Measurements from ENCODE around the gene COL5A1.
A peak's percentile ranks its signal among the peaks of the same experiment; 100 is the strongest.

Gene COL5A1

DNA sequence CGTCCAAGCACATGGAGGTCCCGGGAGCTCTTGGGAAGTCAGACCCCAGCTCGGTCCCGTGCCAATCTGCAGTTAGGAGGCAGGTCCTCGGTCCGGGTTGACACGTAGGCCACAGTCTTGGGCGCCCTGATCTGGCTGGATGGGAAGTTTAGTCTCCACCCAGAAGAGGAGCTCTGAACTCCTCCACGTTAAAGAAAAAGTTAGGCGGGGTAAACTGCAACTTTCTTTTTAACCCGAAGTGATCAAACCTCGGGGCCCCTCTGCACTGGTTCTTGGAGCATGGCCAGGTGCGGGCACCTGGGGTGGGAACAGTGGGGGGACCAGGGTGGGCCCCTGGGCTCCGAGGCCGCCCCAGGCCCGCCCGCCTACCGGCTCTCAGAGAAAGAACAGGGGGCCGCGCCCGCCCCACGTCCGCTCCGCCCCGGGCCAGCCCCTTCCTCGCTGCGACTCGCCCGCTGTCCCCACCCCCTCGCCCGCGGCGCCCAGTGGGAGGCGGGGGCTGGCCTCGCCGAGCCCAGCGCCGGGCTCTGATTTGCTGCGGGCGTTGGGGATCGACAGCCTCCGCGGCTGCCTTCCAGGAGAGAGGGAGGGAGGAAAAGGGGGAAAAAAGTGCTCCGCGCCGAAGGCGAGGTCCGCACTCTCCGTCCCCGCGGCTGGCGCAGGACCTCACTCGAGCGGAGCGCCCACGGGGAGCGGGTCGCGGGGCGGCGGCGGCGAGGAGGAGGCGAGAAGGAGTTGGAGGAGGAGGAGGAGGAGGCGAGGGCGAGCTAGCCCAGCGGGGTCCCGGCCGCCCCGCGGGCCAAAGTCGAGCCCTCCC is at the start of gene COL5A1:
TSS of gene COL5A1 (plus strand) at position 631 of the 817 bp plus-strand sequence. CDS start 385 bp downstream, outside the sequence.
- DNase-seq (ENCODE audit: low read depth in 2 of 2) = peak in 1 of 2 donors; percentile 1

DNA sequence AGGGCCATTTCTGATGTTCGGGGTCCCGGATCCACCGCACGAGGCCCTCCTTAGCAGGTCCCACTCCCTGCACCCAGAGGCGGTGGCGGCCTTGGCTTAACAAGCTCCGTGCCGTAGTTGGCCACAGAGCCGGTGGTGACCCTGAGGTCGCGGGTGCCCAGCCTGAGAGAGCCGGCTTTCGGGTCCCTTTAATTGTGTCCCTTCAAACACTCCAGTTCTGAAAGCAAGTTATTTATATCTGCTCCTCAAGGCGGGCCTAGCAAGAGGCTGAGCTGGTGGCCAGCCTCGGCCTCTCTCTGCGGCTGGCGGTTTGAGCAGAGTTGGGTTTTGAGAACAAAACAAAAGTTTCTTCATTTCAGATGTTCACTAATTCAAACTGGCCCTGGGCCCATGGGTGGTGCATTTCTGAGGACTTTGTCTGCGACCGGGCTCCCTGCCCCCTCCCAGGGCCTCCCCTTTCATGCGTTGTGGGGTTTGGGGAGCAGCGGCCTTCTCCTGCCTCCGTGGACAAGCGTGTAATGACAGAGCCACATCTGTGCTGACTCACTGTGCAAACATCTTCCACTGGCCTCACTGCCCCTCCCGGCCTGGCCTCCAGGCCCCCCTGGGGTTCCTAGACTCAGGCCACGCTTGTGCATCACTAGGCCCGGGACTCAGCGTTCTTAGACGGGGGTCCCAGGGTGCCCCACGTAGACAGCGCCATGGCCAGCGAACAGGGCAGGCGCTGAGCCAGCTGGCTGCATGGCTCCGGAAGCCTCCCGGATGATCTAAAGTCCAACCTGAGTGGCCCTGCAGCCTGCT is 49.4 kb upstream of the COL5A1 start:
- no peak for DNase-seq (ENCODE audit: low read depth in 2 of 2)

DNA sequence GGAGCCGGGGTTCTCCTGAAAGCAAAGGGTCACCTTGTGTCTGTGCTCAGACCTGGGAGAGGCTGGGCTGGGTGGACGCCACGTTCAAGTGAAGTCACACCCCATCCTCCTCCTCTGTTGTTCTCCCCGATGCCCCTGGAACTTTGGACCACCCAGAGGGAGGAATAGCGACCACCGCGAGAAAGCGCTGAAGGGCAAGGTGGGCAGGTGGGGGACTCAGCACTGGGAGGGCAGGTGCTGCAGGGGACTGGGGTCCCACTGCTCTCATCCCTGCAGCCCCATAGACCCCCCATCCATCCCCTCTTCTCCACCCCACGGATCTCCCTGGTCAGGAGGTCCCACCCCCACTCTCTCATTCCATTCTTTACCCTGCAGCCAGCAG is 48.8 kb upstream of the COL5A1 start:
- no peak for DNase-seq (ENCODE audit: low read depth in 2 of 2)

DNA sequence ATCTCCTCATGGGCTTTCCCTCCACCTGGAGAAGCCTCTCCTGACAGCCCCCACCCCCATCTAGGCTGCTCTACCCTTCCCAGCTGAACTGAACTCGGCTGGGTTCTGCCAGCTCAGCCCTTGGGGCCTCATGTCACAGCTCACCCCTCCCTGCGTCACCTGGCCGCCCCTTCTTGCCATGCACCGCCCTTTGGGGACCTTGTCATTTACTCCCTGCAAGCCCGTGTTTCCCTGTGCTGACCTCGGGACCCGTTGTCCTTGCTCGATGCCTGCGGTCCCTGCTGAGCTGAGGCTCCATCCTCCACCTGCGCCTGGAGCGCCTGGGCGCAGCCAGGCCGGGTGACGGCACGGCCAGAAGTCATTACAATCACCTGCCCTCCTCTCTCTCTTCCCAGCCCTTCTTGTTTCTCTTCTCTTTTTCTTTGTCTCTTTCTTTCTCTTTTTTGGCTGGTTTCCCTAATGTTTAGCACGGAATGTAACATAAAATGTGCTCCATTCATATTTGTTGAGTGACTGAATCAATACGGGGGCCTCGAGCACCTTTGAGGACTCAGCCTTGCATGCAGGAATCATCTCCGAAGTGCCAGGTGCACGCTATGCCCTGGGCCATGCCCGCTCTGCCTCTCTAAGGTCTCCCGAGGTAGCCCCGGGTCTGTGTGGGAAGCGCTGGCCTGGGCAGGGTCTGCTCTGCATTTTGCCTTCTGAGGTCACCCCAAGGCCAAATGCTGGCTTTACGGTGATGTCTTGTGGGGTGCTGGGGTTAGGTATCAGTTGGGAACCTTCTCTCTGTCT is 48.1 kb upstream of the COL5A1 start:
- no peak for DNase-seq (ENCODE audit: low read depth in 2 of 2)

DNA sequence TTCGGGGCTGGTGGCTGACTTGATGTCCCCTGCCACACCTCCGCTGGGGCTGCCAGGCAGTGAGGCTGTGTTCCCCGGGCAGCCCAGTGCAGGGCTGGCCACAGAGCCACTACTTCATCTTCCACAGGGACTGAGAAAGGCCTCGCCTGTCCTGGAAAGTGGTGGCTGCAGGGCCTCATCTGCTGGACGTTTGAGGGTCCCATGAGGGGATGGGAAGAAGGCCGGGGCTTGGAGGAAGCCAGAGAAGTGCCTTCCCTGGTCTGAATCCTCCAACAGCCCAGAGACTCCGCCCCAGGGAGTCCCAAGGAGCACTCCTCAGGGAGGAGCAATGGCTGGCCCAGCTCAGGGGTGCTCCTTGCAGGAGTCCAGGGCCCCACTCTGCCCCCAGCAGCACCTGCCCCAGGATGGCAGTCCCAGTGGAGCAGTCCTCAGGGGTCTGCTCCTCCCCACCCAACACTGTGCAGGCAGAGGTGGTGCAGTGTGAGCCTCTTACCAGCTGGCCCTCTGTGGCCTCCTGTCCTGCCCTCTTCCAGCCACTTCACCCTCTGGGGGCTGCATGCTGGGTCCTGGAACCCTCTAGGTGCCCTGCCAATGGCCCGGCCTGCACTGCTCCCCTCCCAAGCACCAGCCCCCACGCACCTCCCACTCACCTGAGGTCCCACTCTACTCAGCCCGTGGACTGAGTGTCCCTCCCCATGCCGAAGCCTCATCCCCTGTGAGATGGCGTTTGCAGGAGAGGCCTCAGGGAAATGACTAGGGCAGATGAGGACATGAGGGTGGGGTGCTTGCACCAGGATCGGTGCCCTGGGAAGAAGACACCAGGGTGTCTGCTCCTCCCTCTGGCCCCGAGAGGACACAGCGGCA is 47.3 kb upstream of the COL5A1 start:
- DNase-seq (ENCODE audit: low read depth in 2 of 2) = no peak

DNA sequence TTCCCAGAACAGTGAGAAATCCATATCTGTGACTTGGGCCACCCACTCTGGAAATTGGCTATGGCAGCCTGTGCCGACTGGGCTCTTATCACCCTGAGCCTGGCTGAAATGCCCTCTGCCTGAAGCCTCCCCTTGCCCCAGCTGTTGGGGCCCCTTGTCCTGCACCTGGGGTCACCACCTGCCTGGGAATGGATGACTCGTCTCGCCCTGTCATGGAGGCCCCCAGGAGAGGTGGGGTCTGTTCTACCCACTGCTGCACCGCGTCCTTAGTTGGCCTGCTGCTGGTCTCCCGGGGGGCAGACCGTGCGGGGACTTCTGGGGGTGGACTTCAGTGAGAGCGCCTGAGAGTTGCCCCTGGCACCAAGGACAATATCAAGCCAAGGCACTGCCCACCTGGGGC is 46.6 kb upstream of the COL5A1 start:
- DNase-seq (ENCODE audit: low read depth in 2 of 2) = no peak

DNA sequence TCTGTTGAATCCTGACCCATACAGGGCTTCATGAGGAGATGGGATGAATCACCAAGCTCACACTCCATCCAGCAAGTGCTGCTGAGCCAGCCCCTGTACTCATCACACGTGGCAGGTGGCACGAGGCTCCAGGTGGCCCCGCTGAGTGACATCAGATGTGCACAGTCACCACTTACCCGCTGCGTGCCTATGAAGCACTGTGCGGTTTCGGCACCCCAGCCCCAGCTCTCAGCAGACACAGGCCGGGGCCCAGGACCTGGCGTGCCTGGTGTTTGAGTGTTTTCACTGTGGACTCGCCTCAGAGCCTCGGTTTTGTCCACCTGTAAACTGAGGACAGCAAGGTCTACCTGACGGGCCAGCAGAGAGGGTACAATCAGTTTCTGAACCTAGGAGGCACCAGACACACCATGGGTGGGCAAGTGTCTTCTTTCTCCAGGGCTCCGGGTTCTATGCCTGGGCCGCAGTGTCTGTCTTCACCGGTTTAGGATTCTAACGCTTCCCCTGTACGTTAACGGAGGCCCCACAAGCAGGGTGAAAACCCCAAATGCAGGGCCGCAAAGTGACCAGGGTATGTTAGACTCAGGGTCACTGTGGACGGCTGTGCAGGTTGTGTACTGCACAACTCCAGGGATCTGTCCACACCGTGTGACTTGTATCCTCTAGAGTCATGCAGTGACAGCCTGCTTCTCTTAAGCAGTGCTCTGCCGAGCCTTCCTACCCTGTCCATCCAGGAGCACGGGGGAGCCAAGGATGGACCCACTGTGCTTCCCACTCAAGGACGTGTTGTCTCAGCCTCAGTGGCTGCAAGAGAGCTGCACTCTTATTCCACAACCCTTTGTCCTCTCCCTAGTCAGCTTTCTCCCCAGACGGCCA is 44.3 kb upstream of the COL5A1 start:
- no peak for DNase-seq (ENCODE audit: low read depth in 2 of 2)

DNA sequence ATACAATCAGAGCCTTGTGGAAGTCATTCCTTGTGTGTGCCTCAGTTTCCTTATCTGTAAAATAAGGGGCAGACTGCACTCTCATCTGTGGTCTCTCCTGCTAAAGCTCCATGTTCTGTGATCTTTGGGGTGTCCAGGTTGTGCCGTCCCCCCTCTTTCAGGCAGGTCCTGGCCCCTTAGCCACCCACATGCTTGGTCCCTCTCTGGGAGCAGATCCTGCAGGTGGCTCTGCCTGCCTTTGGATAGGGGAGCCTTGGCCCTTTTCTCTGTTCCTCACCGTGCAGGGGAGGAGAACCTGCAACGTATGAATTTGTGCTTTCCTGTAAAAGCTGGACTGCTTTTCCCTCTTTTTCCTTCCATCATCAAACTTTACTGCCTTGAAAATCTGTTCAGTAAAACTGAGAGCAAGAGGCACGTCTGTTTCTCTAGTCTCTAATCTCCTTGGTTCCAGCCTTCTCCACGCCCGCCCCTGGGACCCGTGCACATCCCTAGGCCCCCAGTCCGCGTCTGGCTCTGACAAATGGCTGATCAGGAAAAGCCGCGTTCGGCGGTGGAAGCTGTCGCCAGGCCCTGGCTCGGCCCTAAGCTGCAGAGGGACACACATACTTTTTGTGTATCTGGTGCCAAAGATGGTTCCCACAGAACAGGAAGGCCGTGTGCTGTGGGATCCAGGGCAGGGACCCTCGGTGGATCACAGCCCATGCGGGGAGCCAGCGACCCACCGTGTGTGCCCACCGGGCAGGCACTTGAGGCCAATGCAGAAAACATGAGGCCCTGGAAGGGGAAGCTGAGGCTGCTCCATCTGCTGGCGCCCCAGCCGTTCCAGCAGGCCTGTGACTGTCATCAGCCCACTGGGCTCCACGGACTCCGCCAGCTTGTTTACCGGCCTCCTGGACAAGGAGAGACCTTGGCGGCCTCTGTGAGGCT is 43.4 kb upstream of the COL5A1 start:
- no peak for DNase-seq (ENCODE audit: low read depth in 2 of 2)

DNA sequence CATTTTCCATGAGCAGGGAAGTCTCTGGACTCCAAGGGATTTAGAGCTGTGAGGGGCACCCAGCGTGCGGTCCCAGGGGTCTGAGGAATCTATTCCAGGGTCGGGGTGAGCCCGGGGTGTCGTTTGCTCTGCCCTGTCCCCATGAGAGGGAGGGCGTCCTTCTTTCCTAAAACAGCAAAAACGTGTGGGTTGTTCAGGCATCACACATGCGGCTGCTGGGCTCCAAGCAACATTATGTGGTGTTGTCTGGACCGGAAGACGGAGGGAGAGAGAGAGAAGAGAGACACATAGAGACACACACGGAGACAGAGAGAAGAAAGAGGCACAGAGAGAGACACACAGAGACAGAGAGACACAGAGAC is 42.7 kb upstream of the COL5A1 start:
- DNase-seq (ENCODE audit: low read depth in 2 of 2) = no peak

DNA sequence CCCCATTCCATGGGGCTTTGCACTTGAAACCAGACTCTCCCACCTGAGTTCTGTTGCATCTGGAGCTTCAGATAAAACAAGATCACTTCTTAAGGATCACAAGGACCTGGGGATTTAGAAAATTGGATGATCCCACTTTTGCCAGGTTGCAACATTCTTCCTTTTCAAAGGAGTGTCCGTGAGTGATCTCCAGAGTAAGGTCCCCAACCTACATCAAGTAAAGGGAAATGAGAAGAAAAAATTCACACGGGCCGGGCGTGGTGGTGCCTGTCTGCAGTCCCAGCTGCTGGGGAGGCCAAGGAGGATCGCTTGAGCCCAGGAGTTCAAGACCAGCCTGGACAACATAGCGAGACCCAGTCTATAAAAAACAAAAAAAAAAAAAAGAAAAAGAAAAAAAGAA is 41.2 kb upstream of the COL5A1 start:
- DNase-seq (ENCODE audit: low read depth in 2 of 2) = no peak

DNA sequence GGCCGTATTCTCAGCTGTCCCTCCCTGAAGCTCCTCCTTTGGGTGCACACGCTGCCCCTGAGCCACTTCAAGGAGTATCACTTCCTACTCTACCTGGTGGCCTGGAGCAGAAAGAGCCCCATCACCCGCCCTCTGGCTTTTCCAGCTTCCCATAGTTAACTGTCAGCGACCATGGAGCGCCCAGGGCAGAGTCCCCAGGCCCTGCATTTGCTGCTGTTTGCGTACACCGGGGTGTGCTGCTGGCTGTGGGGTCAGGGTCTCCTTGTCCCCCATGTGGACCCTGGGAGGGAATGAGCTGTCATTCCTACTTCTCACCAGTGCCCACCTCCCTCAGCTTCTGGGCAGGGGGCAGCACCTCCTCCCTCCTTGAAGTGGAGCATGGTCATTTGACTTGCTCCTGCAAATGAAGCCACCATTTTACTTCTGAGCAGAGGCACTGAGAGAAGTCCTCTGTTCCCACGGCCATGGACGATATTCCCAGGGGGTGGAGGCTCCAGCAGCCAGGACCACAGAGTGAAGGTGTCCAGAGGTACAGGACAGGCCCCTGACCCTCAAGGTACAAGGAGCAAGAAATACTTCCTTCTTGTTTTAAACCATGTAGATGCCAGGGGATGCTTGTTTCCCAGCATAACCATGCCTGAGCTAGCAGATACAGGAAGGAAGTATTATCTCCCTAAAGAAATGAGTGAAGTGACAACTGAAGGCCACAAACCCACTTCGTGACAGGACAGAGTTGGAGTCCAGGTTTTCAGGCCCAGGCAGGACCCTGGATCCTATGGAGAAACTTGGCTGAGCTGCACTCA is 40.6 kb upstream of the COL5A1 start:
- DNase-seq (ENCODE audit: low read depth in 2 of 2) = no peak

DNA sequence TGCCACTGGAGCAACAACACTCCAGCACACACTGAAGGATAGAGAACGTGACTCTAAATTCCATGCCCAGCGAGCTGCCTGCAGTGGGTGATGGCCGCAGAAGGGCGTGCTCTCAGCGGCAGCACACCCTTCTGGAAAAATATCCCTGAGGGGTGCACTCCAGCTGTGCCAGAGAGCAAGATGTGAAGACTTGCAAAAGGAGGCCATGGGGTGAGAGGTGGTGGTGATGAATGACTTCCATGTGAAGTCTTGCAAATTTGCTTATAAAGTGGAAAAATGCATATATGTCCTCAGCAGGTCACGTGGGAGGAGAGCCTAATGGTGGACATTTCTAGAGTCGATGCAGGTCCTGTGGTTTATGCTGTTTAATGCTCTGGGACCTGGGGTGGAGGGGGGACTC is 39.8 kb upstream of the COL5A1 start:
- DNase-seq (ENCODE audit: low read depth in 2 of 2) = no peak

DNA sequence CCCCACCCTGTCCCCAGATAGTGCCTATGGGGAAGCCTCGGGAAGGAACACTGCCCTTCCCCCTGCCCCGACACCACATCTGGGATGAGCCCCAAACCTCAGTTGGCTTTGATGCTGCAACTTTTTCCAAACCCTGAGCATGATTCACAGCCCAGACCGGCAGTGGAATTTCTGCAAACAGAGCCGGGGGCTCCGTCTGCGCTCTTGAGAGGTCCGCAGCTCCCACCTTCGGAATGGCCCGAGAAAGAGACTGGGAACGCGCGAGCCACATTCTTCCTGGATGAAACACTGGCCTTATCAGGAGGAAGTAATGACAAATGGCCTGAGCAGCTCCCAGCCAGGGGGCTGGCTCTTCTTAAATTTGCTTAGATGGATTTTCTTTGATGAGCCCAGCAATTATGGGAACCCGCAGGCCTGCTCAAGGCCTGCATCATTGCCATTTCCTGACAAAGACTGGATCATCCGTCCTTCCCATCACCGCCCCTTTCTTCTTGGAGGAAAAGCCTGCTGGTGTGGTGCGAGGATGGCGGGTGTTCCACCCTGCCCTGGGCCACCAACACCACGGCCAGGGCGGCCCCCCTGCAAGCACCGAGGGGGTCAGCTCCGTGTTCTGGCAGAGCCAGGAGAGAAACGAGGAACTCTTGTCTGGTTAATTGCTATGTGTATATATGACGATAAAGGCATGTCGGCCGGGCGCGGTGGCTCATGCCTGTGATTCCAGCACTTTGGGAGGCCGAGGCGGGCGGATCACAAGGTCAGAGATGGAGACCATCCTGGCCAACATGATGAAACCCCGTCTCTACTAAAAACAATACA is 38.8 kb upstream of the COL5A1 start:
- no peak for DNase-seq (ENCODE audit: low read depth in 2 of 2)

DNA sequence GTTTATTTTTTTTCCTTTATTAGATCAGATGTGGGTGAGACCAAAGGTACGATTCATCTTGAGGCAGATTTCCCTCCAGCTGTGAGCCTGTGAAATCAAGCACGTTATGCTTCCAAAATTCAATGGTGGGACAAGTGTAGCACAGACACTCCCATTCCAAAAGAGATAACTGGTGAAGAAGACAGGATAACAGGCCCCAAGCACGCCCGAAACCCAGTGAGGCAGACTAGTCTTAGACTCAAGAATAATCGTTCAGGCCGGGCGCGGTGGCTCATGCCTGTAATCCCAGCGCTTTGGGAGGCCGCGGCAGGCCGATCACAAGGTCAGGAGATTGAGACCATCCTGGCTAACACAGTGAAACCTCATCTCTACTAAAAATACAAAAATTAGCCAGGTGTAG is 36.8 kb upstream of the COL5A1 start:
- no peak for DNase-seq (ENCODE audit: low read depth in 2 of 2)

DNA sequence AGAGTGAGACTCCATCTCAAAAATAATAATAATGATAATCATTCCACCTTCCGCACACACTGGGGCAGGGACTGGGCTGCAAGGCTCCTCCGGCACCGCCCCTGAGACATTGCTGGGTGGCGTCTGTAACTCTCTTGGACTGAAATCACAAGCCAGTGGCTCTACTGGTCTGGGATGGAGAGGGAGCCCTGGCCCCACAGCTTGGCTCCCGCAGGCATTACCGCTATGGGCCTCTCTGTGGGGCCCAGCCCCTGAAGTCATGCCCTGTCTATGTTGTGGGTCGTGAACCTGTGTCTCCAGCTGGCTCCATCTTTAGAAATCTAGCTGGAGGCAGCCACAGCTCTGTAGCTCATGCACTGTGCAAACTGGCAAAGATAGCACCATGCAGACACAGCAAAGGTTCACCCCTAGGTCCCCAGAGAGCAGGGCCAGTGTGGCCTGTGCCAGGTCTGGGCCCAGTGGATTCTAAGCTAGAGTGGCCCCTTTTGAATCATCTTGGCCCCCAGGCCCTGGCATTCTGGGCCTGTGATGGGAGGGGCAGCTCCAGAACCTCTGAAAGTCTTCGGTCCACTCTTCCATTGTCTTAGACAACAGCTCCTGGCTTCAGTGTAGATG is 36.1 kb upstream of the COL5A1 start:
- DNase-seq (ENCODE audit: low read depth in 2 of 2) = no peak

DNA sequence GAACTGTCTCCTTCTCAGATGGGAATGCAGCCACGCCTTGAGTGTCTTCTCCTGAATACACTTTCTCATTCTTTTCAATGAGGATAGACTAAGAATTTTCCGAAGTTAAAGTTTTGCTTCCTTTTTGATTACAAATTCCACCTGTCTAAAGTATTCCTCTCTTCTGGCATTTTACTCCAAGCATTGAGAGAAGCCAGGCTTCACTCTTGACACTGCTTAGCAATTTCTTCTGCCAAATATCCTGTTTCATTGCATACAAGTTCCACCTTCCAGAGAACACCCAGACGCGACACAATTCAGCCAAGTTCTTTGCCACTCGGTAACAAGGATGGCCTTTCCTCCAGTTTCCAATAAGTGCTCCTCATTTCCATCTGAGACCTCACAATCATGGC is 35.6 kb upstream of the COL5A1 start:
- no peak for DNase-seq (ENCODE audit: low read depth in 2 of 2)
